GM13976 (cell line): ENCODE measurements around the gene OR1E1.
"Not testable (repeated sequence)": the region's sequence is repeated elsewhere in the genome, so short reads cannot be mapped to it uniquely, and the experiment has no call there.

Experiments
- DNase-seq: peaks from one replicate; pipeline ENCODE4 v3.0.0; 2012; ENCODE audit warnings: low spot score
- in situ Hi-C: fragments of 300-500 bp; cut with MboI; formaldehyde crosslinking; loops from one replicate; pipeline ENCODE4 v1.12.0; 2022; ENCODE audit warnings: low sequenced_read_pairs, mixed read lengths, inconsistent platforms; ENCODE audit not compliant: unreplicated experiment
- TF ChIP-seq, protein P1 (sequence below): IDR thresholded peaks from 2 replicates; pipeline ENCODE4 v1.5.1; 2012; ENCODE audit warnings: borderline replicate concordance, mild to moderate bottlenecking; ENCODE audit not compliant: insufficient read depth; ENCODE audit errors: extremely low read depth, missing control alignments, control extremely low read depth

The OR1E1 gene

DNA sequence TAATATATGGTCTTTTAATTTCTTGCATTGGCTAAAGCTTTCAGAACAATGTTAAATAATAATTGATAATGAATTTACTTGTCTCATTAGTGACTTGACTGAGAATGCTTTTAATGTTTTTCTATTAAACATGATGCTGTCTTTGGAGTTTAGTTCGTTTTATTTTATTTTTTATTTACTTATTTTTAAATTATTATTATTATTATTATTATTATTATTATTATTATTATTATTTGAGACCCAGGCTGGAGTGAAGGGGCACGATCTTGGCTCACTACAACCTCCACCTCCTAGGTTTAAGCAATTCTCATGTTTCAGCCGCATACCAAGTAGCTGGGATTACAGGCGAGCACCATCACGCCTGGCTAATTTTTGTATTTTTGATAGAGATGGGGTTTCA, 17.4 kb upstream of the OR1E1 start:
- DNase-seq: no peak
- in situ Hi-C loops: no loop called here
- TF ChIP-seq, protein P1, sequence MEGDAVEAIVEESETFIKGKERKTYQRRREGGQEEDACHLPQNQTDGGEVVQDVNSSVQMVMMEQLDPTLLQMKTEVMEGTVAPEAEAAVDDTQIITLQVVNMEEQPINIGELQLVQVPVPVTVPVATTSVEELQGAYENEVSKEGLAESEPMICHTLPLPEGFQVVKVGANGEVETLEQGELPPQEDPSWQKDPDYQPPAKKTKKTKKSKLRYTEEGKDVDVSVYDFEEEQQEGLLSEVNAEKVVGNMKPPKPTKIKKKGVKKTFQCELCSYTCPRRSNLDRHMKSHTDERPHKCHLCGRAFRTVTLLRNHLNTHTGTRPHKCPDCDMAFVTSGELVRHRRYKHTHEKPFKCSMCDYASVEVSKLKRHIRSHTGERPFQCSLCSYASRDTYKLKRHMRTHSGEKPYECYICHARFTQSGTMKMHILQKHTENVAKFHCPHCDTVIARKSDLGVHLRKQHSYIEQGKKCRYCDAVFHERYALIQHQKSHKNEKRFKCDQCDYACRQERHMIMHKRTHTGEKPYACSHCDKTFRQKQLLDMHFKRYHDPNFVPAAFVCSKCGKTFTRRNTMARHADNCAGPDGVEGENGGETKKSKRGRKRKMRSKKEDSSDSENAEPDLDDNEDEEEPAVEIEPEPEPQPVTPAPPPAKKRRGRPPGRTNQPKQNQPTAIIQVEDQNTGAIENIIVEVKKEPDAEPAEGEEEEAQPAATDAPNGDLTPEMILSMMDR: no peak

DNA sequence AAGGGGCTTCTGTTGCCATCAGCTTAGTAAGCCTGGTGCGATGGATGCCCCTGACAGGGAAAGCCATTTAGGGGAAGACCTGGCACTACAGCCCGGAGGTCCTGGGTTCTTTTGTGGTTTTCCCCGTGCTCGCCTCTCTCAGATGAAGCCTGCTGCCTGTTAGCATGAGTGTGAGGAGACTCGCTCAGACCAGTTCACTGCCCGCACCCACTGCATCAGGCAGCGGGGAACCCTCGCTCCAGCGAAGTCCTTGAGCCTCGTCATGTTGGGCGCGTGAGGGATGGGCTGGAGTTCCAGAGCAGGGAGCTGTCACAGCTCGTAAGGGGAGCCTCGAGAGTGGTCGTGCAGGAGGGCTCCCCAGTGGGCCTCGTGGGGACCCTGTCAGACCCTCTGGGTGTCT, 14.0 kb upstream of the OR1E1 start:
- DNase-seq, in situ Hi-C loops: not testable (repeated sequence)

DNA sequence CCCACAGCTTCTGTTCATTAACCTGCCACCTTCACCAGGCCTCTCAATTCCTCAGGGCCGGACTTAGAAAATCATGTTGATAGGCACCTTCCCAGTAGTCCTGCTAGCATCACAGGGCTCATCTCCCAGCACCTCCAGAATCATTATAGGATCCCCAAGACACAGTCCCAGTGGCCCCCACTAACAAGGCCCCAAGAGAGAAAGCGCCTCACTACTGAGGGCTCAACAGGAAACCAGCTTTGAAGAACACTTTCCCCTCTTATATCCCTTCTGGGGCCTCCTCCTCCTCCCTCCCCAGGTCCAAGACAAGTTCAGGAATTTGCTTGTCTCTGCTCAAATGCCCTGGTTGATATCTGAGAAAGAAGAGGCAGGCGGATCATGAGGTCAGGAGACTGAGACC, 12.9 kb upstream of the OR1E1 start, which contains the start of gene OR3A3:
Gene OR3A3 (plus strand): TSS at position 301 of the 400 bp plus-strand sequence.
- DNase-seq: no peak
- TF ChIP-seq, protein P1: no peak
- in situ Hi-C loops: no loop called here

DNA sequence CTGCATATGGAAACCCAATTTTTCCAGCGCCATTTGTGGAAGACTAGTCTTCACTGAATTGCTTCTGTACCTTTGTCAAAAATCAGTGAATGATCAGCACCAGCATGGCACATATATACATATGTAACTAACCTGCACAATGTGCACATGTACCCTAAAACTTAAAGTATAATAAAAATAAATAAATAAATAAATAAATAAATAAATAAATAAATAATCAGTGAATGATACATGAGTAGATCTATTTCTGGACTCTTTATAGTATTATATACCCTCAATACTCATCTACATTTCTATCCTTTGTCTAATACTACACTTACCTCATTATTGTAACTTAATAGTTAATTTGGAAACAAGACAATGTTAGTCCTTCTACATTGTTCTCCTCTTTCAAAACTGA, 5.6 kb upstream of the OR1E1 start:
- DNase-seq, in situ Hi-C loops: not testable (repeated sequence)

DNA sequence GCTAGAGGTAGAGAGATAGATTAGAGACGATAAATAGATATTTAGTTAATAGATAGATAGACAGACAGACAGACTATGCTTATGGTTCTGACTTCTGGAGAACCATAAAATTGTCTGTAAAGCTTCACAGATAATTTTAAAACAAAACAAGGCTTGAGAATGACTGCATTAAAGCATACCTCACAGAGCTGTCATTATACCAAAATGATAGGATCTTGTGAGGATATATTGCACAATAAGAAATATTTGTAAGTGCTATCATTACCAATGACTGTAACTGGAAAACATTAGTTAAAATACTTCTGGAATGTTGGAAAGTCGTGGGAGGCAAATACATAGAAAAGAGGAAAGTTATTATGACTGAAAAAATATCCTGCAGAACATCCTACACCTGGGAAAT, 3.6 kb upstream of the OR1E1 start:
- no peak for DNase-seq
- in situ Hi-C loops: no loop called here
- TF ChIP-seq, protein P1: no peak

DNA sequence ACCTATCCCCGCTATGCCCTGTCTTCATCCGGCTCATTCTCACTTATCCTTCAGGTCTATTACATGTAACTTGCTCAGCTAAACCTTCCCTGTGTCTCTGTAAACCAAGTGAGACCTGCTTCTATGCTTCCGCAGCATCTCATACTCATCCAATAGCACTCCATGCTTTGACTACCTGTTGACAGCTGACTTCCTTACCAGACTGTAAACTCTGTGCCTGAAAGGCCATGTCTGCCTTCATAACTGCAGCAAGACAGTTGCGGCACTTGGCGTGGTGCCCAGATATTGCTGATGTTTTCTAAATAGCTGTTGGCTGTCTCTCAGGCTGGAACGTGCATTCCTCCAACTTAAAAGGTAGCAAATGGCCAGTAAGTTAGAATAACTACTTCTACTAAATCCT, 1.8 kb upstream of the OR1E1 start:
- no peak for DNase-seq
- TF ChIP-seq, protein P1: no peak
- in situ Hi-C loops: no loop called here

DNA sequence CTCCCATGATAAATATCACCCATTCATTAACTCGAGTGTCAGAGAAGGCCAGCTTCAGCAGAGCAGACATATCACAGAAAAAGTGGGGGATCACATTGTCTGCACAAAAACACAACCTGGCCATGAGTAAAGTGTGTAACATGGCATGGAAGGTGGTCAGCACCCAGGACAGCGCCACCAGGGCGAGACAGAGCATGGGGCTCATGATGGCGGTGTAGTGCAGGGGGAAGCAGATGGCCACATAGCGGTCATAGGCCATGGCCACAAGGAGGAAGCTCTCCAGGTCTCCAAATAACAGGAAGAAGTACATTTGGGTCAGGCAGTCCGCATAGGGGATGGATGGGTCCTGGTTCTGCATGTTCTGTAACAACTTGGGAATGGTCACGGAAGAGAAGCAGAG, 409 bp downstream of the OR1E1 start:
- in situ Hi-C loops, DNase-seq: not testable (repeated sequence)

DNA sequence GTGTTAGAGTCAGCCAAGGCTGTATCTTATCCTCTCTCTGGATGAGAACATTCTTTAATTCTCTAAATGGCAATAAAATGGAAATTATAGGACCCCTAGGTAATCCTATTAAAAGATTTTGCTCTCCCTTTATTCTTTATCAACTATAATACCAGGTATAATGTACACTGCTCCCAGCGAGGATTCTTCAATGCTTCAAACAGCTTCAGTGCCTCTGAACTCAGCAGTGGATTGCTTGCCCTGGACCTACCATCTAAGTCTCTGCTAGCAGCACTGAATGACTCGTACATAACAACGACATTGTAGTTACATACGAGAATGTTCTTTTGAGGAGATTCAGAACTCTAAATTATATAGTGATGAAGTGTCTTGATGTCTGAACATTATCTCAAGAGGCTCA, 8.4 kb downstream of the OR1E1 start:
- TF ChIP-seq, protein P1: no peak
- in situ Hi-C loops: no loop called here
- no peak for DNase-seq
